22Rv1 (cell line): ENCODE results near the gene EPYC.

ENCODE experiments used
- CTCF ChIP-seq: fragments of 450-650 bp; IDR thresholded peaks from 2 replicates; pipeline ENCODE4 v1.5.1; 2017; ENCODE audit warnings: mild to moderate bottlenecking
- ZFX ChIP-seq: fragments of 450-650 bp; IDR thresholded peaks from 2 replicates; pipeline ENCODE4 v1.6.1; 2017; ENCODE audit warnings: antibody characterized with exemption, borderline replicate concordance

- TF ChIP-seq CTCF (no peak), ZFX (no peak)
Observed at GRCh38 chr12:90979019-90979418, 25.8 kb downstream of the EPYC start.
